Activated naive CD8-positive, alpha-beta T cell treated with anti-CD3 and anti-CD28 coated beads, Interleukin-2, amount 10 ng/mL, durations not matched to agents 7 days and 5 days (primary cell): Measurements from ENCODE around the gene IGSF21. TPM values are rescaled to one million over a fixed set of nuclear protein-coding genes. Genes with fewer than 3 reads are reported as not detected.

Experiments
- ATAC-seq: fragments of 150-1000 bp; cut with Tn5 transposase; one replicate; pipeline ENCODE4 v1.10.0; 2021; ENCODE audit warnings: low read depth, moderate library complexity
- POLR2A ChIA-PET: fragments of 350-600 bp; sonication (Branson Sonifier 250); formaldehyde crosslinking; loops from one replicate; lab custom pipeline; 2021; ENCODE audit warnings: antibody characterized with exemption; lab: Charles Lee
- DNase-seq: peaks from one replicate; pipeline ENCODE4 v3.0.0; 2021
- H3K27ac Mint-ChIP-seq: one replicate; pipeline ENCODE4 v1.8.0; 2022; ENCODE audit warnings: mild to moderate bottlenecking, mixed read lengths
- H3K27me3 Mint-ChIP-seq: one replicate; pipeline ENCODE4 v1.8.0; 2022; ENCODE audit warnings: mild to moderate bottlenecking, moderate library complexity, mixed read lengths
- H3K36me3 Mint-ChIP-seq: one replicate; pipeline ENCODE4 v1.8.0; 2021; ENCODE audit warnings: mild to moderate bottlenecking, mixed read lengths
- H3K4me1 Mint-ChIP-seq: one replicate; pipeline ENCODE4 v1.8.0; 2021; ENCODE audit warnings: mixed read lengths
- H3K4me3 Mint-ChIP-seq: one replicate; pipeline ENCODE4 v1.8.0; 2022; ENCODE audit warnings: mild to moderate bottlenecking, moderate library complexity, mixed read lengths
- H3K9me3 Mint-ChIP-seq: one replicate; pipeline ENCODE4 v1.8.0; 2021; ENCODE audit warnings: mixed read lengths
- total RNA-seq, 2 experiments: library from RNA; stranded (reverse); gene quantifications; one replicate each; pipeline ENCODE4 v1.2.3, GENCODE V29; 2021

Gene IGSF21
- total RNA-seq, 2 experiments from 2014 or later = not detected

DNA sequence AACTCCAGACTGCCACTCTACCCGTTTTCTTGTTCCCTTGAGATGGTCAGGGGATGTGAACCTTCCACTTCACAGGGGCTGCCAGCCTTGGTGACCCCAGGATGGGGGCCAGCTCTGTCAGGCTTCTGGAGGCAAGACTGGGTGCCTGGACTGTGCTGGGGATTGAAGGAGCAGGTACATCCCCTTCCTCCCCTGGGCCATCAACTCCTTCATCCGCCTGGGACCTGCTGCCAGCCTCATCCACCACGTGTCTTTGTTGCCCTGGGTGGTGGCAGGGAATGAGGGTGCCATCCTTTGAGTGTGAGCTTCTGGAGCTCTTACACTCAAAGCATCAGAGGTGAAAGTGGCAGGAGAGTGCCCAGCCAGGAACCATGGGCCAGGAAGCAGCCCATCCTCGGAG, 139.6 kb downstream of the IGSF21 start:
- Mint-ChIP-seq H3K4me1 (no peaks in the 10 kb centered on the region), H3K27ac (no peak overlapping the region), H3K27me3 (no peaks in the 10 kb centered on the region), H3K9me3 (no peaks in the 10 kb centered on the region), H3K36me3 (no peaks in the 10 kb centered on the region), H3K4me3 (no peak overlapping the region)
- no peak for DNase-seq
- no peak for ATAC-seq
- POLR2A ChIA-PET = no interaction called here

DNA sequence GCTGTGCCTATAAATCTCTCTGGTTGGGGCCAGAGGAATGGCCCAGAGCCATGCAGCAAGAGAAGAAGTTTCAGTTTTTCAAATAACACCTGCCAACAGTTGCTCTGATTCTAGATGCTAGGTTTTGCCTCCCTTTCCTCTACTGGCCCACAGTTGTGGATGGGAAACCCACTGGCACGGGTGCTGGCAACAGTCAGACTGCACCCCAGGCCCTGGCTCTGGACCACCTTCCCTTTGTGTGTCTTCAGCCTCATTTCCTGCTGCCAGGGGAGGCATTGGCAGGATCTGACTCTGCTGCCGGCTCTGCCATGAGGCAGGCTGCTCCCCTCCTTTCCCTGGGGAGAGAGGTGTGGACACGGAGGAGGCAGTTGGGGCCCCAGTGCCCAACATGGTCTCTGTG, 142.0 kb downstream of the IGSF21 start:
- Mint-ChIP-seq H3K27me3 (no peaks in the 10 kb centered on the region), H3K4me1 (no peaks in the 10 kb centered on the region), H3K27ac (no peak overlapping the region), H3K4me3 (no peak overlapping the region), H3K9me3 (no peaks in the 10 kb centered on the region), H3K36me3 (no peaks in the 10 kb centered on the region)
- POLR2A ChIA-PET = no interaction called here
- no peak for ATAC-seq
- no peak for DNase-seq

DNA sequence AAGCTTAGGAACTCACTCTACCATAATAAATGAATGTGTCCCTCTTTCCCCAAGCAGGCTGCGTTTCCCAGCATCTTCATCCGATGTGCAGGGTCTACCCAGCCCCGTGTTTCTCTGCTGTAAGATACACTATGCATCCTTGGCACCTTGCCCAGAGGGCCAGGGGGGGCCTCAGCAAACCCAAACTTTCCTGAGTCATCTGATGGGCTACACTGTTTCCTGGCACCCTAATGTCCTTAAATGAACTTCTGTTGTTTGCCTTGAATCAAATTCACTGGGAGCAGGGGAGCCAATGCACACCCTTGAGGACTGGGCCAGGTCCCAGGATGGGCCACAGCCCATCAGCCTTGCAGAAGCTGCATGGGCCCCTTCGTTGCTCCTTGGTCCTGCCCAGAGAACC, 145.5 kb downstream of the IGSF21 start:
- DNase-seq (no peak), ATAC-seq (no peak)
- H3K4me3 Mint-ChIP-seq = no peak overlapping the region
- POLR2A ChIA-PET = no interaction called here
- no peaks in the 10 kb centered on the region for H3K4me1 Mint-ChIP-seq
- no peaks in the 10 kb centered on the region for H3K27me3 Mint-ChIP-seq
- no peaks in the 10 kb centered on the region for H3K9me3 Mint-ChIP-seq
- H3K27ac Mint-ChIP-seq = no peak overlapping the region
- no peaks in the 10 kb centered on the region for H3K36me3 Mint-ChIP-seq

DNA sequence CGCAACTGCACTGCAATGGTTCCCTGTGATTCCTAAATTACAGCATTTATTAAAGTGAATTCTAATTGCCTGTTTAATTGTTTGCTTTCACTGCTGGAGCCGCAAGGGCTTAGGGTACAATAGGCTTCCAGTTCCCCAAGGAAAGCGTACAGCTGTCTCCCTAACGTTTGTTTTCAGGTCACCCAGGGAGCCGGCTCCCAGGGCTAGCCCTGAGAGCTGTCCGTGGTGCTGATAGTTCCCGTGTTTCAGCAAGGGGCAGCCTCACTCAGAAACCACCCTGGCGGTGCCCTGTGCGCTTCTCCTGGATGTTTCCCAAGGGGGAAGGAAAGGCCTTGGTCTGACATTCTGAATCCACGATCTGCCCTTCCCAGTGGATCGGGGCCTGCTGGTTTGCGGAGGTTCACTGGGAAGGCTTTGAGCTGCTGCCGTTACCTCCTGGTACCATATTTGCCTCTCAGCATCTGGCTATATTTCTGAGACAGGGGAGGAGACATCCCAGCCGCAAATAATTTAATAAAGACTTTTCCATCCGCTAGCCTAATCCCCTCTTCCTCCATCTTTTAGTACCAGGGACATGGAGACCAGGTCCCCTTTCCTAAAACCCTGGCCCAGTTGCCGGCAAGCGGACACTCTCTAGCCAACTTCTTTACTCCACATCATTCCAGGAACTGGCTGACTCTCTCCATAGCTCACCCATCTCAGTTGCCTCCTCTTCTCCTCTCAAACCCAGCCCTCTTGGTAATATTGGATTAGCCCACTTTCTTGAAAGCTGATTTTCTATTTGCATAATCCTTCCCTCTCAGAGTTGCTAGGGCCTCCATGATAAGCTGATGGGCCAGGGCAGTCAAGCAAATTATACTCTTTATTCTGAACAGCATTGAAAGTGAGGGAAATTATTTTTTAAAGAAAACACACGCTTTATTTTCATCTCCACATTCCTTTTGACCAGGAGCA, 149.0 kb downstream of the IGSF21 start:
- Mint-ChIP-seq H3K4me3 (no peak overlapping the region), H3K36me3 (no peaks in the 10 kb centered on the region), H3K27me3 (no peaks in the 10 kb centered on the region), H3K27ac (no peak overlapping the region), H3K4me1 (no peaks in the 10 kb centered on the region), H3K9me3 (no peaks in the 10 kb centered on the region)
- ATAC-seq (no peak), DNase-seq (peak; percentile 50)
- POLR2A ChIA-PET = no interaction called here

DNA sequence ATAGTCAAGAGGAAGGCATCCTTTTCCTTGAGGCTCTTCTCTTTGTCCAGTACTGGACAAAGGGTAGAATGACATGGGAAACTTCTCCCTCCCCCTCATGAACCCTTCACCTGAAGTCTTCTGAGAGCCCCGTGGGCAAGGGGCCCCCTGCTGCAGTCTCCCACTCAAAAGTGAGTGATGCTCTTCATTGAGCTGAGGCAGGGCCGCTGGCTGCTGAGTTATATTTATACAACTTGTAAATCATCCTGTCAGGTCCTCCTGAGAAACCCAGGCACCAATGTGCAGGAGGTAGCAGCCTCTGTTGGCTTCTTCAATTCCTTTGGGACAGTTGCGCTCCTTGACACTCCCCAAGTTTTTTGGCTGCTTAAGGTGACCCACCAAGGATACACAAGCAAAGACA, 150.2 kb downstream of the IGSF21 start:
- POLR2A ChIA-PET = no interaction called here
- Mint-ChIP-seq H3K36me3 (no peaks in the 10 kb centered on the region), H3K4me1 (no peaks in the 10 kb centered on the region), H3K4me3 (no peak overlapping the region), H3K9me3 (no peaks in the 10 kb centered on the region), H3K27ac (no peak overlapping the region), H3K27me3 (no peaks in the 10 kb centered on the region)
- ATAC-seq (no peak), DNase-seq (no peak)

DNA sequence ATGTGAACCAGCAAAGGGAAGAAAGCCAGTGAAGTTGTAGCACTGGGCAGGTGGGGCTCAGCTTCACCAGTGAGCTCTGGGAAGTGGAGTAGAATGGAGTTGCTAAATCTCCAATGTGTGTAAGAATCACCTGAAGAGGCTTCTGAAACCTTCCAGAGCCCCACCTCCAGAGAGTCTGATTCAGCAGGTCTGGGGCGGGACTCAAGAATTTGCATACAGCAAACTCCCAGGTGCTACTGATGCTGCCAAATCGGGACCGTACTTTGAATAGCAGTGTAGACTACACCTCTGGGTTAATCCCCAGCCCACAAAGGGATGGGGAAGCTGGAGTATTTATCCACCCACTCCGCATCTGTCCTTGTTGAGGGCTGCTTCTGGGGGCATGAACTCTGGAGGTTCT, 154.3 kb downstream of the IGSF21 start:
- H3K4me1 Mint-ChIP-seq = no peaks in the 10 kb centered on the region
- POLR2A ChIA-PET = no interaction called here

DNA sequence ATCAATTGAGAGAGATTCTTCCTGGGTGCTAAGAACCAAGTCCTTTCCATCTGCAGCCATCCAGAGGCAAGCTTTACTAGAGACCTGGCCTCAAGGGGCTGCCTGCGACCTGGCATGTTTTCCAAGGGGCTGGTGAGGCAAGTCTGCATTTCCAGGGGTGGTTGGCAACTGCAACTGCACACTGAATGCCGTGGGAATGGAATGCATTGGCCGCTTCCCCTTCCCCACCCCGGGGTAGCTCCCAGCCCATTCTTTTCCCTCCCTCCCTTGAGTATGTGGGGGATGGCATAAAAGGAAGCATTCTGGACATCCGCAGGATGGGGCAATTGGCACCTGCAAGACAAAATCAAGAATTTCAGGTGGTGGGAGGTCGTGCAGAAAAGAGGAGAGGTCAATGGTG, 155.1 kb downstream of the IGSF21 start:
- ATAC-seq = no peak

More for the DNA sequence above, 154.3 kb downstream of the IGSF21 start:
- Mint-ChIP-seq H3K4me3 (no peak overlapping the region), H3K36me3 (no peaks in the 10 kb centered on the region), H3K9me3 (no peaks in the 10 kb centered on the region), H3K27me3 (no peaks in the 10 kb centered on the region), H3K27ac (no peak overlapping the region)
- ATAC-seq (no peak), DNase-seq (no peak)

DNA sequence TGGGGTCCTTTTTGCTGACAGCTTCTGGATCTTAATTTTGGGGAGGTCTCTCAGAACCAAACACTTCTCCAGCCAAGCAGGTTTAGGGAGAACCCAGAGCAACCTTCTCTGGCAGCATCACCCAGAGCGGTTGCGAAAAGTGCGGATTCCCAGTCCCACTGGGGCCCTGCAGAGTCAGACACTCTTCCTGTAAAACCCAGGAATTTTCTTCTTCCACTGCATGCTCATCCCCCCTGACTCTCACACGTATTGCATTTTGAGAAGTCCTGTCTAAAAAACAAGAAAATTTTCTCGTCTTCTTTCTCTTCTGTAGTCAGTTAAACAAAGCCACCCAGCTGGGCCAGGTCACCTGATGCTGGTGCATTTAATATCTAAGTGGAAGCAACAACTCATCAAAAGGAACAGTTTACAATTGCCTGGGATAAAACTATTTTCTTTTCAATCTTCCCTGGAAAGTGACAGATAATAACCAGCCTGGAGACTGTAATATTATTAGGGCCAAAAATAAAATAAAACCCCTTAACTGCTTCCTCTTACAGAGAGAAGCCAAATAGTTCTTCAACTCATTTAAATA, 156.0 kb downstream of the IGSF21 start:
- ATAC-seq = no peak
- no peak for DNase-seq
- no peaks in the 10 kb centered on the region for H3K27me3 Mint-ChIP-seq
- no peak overlapping the region for H3K27ac Mint-ChIP-seq
- H3K36me3 Mint-ChIP-seq = no peaks in the 10 kb centered on the region
- no peak overlapping the region for H3K4me3 Mint-ChIP-seq
- H3K9me3 Mint-ChIP-seq = no peaks in the 10 kb centered on the region
- POLR2A ChIA-PET = no interaction called here
- no peaks in the 10 kb centered on the region for H3K4me1 Mint-ChIP-seq

More for the DNA sequence above, 155.1 kb downstream of the IGSF21 start:
- Mint-ChIP-seq H3K27ac (no peak overlapping the region), H3K36me3 (no peaks in the 10 kb centered on the region), H3K4me1 (no peaks in the 10 kb centered on the region), H3K4me3 (no peak overlapping the region), H3K9me3 (no peaks in the 10 kb centered on the region), H3K27me3 (no peaks in the 10 kb centered on the region)
- no peak for DNase-seq
- POLR2A ChIA-PET = no interaction called here

DNA sequence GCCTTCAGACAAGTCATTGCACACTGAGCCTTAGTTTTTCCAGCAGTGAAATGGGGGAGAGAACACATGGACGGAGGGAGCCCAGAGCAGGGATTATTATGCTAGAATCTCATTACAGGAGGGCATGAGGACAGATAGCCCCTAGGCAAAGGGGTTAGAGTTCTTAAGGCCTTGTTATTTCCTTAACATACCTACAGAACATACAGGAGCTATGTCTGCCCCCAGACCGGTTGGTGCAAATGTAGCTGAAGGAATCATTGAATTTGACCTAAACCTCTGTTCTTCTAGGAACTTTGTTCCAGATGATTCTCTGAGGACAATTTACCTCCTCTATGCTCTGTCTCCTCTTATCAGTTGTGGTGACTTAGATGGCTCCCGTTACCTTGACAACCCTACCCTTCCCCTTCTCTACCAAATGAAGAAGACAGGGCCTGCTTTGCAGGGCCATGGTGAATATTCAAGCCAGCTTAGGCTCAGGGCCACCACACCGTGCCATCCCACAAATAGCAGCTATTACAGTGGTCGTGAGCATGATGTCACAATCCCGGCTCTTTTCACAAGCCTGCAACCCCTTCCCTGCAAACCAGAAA, 156.9 kb downstream of the IGSF21 start:
- Mint-ChIP-seq H3K4me3 (no peak overlapping the region), H3K27ac (no peak overlapping the region), H3K9me3 (no peaks in the 10 kb centered on the region), H3K27me3 (no peaks in the 10 kb centered on the region), H3K36me3 (no peaks in the 10 kb centered on the region), H3K4me1 (no peaks in the 10 kb centered on the region)
- DNase-seq = no peak
- POLR2A ChIA-PET = no interaction called here
- ATAC-seq = no peak

DNA sequence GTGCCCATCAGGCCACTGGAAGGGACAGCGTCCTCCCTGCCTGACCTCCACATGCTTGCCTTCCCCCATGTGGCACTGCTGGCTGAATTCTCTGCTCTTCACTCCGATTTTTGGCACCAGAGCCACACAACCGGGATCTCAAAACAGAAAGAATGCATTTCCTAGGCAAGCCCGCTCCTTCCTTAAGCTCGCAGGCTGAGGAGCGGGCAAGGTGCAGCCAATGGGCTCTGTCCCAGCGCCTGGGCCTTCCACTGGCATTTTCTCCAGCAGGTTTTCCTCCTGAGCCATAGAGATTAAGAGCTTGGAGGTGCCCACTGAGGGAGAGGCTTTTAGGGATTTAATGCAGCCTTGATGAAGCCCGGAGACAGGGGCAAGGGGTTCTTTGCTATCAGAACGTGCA, 158.0 kb downstream of the IGSF21 start:
- no peak overlapping the region for H3K4me3 Mint-ChIP-seq
- no peak for DNase-seq
- no peak overlapping the region for H3K27ac Mint-ChIP-seq
- H3K4me1 Mint-ChIP-seq = no peaks in the 10 kb centered on the region
- POLR2A ChIA-PET = no interaction called here
- no peaks in the 10 kb centered on the region for H3K27me3 Mint-ChIP-seq
- H3K36me3 Mint-ChIP-seq = no peaks in the 10 kb centered on the region
- no peaks in the 10 kb centered on the region for H3K9me3 Mint-ChIP-seq
- ATAC-seq = no peak

DNA sequence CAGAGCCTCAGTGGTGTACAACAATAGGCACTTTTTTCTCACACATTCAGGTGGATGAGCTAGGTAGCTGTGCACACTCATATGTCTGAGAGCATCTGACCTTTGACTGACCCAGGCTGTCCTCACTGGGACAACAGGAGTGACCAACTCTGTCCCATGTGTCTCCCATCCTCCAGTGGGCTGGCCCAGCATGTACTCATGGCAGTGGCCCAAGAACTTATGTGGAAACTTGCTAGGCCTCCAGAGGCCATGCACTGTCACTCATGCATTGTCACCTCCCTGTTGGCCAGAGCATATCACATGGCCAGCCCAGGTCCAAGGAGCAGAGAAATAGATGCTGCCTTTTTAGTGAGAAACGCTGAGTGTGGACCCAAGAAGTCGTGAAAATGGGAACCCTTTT, 158.8 kb downstream of the IGSF21 start:
- DNase-seq = no peak
- Mint-ChIP-seq H3K27me3 (no peaks in the 10 kb centered on the region), H3K9me3 (no peaks in the 10 kb centered on the region), H3K36me3 (no peaks in the 10 kb centered on the region), H3K27ac (no peak overlapping the region), H3K4me1 (no peaks in the 10 kb centered on the region), H3K4me3 (no peak overlapping the region)
- POLR2A ChIA-PET = no interaction called here
- no peak for ATAC-seq

DNA sequence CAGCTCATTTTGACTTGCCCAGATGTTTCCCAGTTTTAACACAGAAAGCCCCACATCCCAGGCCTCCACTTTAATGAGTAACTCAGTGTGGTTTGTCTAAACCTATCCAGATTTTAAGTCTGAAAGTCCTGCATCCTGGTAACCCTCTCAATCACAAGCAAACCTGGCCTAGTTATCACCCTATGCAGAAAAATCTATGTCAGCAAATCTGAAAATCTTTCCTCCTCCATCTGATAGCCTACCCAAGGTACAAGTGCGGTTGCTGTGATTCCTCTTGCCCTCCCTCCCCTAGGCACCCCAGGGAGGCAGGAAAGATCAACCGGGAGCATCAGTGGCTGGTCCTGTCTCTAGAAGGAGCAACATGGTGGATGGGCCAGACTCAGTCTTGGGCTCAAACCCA, 163.7 kb downstream of the IGSF21 start:
- H3K27me3 Mint-ChIP-seq = no peaks in the 10 kb centered on the region
- no peak for DNase-seq
- no peak overlapping the region for H3K27ac Mint-ChIP-seq
- POLR2A ChIA-PET = no interaction called here
- H3K4me1 Mint-ChIP-seq = no peaks in the 10 kb centered on the region
- no peaks in the 10 kb centered on the region for H3K36me3 Mint-ChIP-seq
- no peaks in the 10 kb centered on the region for H3K9me3 Mint-ChIP-seq
- H3K4me3 Mint-ChIP-seq = no peak overlapping the region
- ATAC-seq = no peak

DNA sequence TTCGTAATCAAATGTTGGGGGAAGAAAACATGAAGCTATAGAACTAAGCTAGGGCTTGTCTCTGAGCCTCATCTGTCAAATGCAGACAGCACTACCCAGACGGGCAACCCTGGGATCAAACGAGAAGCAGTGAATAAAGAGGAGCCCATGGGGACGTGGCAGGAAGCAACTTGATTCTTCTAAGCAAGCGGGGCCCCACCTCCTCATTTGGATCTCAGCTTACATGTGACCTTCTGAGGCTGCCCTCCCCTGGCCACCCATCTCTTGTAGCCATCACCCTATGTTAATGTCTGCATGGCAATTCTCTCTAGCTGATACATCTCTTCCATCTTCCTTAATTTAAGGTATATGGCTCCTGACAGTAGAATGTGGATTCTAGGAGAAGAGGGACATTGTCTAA, 171.3 kb downstream of the IGSF21 start:
- POLR2A ChIA-PET = no interaction called here

More for the DNA sequence above, 171.3 kb downstream of the IGSF21 start:
- no peak for ATAC-seq
- H3K9me3 Mint-ChIP-seq = no peaks in the 10 kb centered on the region
- H3K4me3 Mint-ChIP-seq = no peak overlapping the region
- H3K27me3 Mint-ChIP-seq = peaks cover 3% of the 10 kb centered on the region
- H3K27ac Mint-ChIP-seq = no peak overlapping the region
- DNase-seq = no peak
- H3K36me3 Mint-ChIP-seq = no peaks in the 10 kb centered on the region
- H3K4me1 Mint-ChIP-seq = no peaks in the 10 kb centered on the region
